Activated CD8-positive, alpha-beta memory T cell treated with anti-CD3 and anti-CD28 coated beads for 24 hours (primary cell): ENCODE results near the gene TBC1D4.

Experiments
- DNase-seq: peaks from one replicate; pipeline ENCODE4 v3.0.0-alpha.2; 2020

TBC1D4 gene

GRCh38 chr13:75485286-75486062, 3.5 kb upstream of the TBC1D4 start:
- no peak for DNase-seq

DNA sequence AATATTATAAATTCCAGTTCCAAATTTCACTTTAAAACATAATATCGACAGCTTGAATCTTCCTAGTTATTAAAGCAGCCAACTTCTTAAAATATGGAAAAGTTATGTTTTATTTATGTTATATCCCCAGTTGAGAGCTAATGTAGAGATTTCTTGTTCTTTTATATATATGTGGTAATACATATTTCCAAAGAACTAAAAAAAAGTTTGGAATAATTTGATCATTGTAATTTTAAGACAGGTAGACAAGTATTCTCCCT, 781 bp upstream of the TBC1D4 start:
- no peak for DNase-seq

GRCh38 chr13:75481176-75482069, 546 bp downstream of the TBC1D4 start:
- DNase-seq: peak; percentile 79

- peak; percentile 66 for DNase-seq
Measured at GRCh38 chr13:75480671-75481175, 1.2 kb downstream of the TBC1D4 start.

GRCh38 chr13:75479102-75479740, 2.7 kb downstream of the TBC1D4 start:
- DNase-seq: no peak

- no peak for DNase-seq
Measured at GRCh38 chr13:75478659-75479058, 3.3 kb downstream of the TBC1D4 start.

DNA sequence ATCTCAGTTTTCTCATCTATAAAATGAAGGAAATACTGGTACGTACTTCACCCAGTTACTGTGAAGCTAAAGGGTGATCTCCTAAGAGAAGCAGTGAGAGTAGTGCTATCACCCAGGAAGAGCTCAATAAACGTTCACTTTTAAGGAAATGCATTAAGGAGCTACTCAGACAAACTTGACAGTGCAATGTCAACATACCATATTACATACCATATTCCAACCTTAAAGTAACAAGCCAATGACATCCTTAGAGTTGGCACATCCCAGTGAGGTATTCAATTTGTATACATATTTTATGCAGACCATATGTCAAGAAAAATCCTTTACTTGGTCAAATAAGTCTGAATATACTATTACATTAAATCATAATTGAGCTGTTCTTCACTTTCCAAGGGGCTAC, 7.0 kb downstream of the TBC1D4 start:
- no peak for DNase-seq

DNA sequence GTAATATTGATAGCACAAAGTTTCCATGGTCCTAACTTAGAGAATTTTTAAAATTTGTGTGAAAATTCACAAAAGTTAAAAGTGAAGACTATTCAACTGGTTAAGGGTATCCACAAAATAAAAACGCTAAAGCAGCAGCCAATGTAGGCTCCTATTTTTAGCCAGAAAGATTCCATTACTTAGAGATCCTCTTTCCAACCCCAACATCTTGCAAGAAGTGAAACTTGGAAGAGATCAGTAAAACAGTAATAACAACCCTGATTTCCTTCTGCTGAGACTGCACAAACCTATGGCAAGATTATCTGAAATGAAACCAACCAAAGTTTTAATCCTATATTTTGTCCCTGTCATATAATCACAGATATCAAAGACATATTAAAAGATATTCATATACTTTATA, 8.5 kb downstream of the TBC1D4 start:
- no peak for DNase-seq

- DNase-seq: no peak
Measured at GRCh38 chr13:75470676-75471075, 11.3 kb downstream of the TBC1D4 start.

DNA sequence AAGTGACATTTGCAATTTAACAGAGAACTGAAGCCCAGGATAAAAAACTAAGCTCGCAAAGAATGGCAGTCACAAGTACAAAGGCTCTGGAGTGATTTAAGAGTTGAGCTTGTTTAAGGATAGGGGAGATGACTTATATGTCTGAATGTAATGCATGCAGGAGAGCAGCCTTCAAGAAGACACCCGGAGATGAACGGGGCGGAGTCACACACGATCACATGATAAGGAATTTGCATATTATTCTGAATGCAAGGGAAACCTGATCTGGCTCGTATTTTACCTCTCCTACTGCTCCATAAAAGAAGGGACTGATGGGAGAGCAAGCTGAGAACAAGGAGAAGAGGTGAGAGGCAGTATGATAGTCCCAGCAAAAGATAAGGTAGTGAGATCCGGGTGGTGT, 12.9 kb downstream of the TBC1D4 start:
- DNase-seq: no peak

DNA sequence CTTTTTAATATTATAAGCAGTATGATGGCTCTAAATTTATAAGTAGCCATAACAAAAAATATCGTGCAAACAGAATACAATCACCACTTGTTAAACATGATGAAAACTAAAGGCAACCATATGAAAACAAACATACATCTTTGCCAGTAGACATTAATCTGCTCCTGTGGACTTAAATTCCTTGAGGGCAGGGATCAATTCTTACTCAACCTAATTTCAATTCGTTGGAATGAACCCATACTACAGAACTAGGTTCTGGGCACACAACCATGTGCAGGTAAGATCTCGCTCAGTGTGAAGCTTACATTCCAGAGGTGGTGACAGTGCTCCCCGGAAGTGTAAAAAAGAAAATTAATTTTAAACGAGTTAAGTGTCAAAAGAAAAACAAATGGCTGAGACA, 13.4 kb downstream of the TBC1D4 start:
- DNase-seq: no peak

DNA sequence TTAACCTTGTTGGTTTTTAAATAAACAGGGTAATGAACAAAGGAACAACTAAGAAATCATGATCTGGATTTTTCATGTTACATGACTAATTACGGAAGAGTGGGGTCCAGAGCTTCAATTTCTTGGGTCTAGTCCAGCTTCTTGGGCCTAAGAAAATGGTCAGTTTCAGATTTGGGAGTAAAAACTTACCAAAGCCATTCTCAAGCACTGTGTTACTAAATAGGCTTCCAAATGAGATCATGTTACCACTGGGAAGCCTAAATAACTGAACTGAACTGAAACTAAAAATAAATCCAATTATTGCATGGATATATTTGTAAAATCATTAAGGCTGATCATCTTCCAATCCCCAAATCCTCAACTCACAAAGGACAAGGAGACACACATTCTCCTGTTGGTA, 13.9 kb downstream of the TBC1D4 start:
- no peak for DNase-seq

DNA sequence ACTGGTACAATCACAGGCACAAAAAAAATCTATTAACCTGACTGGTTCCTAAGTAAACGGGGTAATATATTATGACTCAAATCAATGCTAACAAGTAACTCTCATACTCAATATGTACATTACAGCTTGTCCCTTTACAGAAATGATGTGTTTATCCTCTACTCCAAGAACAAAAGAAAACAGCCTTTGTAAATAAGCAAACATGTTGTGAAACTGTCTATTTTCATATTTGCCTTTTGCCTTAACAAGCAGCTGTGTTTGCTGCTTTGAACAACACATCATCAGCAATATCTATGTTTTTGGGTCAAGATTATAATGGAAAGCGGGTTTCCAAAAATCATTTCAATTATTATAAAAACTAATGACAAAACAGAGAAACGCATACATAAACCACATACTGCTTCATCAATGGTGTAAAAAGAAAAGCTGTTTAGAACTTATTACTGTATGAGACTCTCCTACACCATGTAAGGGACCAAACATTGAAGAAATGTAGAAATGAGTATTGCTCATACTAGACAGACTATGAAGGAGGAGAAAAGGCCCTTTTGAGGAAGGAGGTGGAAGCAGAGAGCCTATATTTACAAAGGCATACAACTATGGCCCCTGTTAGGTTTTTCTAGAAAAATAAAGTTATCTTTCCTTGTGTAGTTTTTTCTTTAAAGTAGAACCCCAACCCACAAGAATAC, 14.8 kb downstream of the TBC1D4 start:
- no peak for DNase-seq

GRCh38 chr13:75465236-75465635, 16.7 kb downstream of the TBC1D4 start:
- DNase-seq: no peak

GRCh38 chr13:75461314-75461713, 20.7 kb downstream of the TBC1D4 start:
- DNase-seq: no peak

- DNase-seq: no peak
Measured at GRCh38 chr13:75460644-75461043, 21.3 kb downstream of the TBC1D4 start.

DNA sequence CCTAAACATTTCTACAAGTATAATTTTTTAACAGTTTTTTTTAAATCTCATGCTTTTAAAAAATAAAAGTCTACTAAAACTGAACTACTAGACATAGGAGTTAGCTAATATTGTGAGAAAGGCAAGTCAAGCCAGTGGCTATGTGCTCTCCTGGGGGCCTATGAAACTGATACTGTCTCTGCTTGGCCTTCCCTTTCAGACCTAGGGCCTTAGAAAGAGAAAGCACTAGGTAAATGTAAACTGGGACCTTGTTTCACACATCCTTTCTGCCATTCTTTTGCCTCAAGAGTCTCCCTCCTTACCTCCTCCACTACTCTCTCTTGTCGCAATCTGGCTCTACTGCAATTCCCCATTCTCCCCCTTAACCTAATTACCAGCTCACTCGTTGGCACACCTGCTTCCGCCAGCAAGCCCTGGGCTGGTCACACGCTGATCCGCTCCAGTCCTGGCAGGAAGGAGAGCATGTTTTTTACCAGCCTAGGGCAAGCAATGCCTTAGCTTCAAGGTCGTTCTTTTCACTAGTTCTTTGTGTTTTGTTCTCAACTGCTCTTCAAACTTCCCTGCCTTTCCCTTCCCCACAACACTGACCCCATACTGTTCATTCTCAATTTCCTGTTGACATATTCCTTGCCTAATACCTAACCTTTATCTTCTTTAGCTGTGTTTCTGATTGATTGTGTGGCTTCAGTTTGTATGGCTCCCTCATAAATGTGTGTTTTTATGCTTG, 23.1 kb downstream of the TBC1D4 start:
- no peak for DNase-seq

GRCh38 chr13:75455962-75456361, 26.0 kb downstream of the TBC1D4 start:
- DNase-seq: no peak

DNA sequence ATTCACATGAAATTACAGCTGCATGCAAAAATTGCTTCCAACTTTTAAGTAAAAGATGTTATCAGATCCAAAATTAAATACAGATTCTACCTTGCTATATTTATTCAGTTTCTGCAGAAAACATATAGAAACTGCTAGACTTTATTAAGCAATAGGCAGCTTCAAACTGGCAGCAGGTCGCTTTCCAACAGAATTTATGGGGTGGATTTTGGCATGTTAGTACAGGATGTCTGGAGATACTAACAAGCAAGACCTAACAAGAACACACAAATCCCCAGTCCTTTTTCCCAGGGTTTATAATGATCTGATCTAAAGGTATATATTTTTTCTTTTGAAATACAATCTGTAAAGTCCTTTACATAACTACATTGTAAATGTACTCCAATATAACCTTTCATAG, 27.5 kb downstream of the TBC1D4 start:
- no peak for DNase-seq

DNA sequence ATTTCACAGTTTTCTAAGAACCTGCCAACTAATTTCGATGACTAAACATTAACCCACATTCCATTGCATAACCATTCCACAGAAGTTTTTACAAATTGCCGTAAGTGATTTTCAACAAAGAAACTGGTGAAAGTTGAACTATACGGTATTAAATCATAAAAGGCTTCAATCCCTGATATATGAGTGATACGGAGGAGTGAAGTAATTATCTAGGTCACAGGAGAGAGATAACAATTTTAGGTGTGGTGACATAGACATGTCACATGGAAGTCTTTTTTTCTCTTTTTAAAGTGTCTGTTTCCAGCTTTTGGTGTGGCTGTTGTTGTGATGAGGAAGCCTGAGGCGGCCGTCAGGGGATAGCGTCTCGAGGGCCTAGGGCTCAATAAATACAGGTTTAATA, 29.4 kb downstream of the TBC1D4 start:
- DNase-seq: no peak

- no peak for DNase-seq
Measured at GRCh38 chr13:75447493-75447892, 34.5 kb downstream of the TBC1D4 start.

GRCh38 chr13:75446874-75447273, 35.1 kb downstream of the TBC1D4 start:
- no peak for DNase-seq
